ENCODE results near the gene CDCA8. TPM values are rescaled to one million over a fixed set of nuclear protein-coding genes. Genes with fewer than 3 reads are reported as not detected.

CDCA8 gene
- total and polyA plus RNA-seq, 2 donors (not counting 3 experiments of a cell fraction or from before 2014, with no cell fraction given) = 38.5 to 45.7 TPM

DNA sequence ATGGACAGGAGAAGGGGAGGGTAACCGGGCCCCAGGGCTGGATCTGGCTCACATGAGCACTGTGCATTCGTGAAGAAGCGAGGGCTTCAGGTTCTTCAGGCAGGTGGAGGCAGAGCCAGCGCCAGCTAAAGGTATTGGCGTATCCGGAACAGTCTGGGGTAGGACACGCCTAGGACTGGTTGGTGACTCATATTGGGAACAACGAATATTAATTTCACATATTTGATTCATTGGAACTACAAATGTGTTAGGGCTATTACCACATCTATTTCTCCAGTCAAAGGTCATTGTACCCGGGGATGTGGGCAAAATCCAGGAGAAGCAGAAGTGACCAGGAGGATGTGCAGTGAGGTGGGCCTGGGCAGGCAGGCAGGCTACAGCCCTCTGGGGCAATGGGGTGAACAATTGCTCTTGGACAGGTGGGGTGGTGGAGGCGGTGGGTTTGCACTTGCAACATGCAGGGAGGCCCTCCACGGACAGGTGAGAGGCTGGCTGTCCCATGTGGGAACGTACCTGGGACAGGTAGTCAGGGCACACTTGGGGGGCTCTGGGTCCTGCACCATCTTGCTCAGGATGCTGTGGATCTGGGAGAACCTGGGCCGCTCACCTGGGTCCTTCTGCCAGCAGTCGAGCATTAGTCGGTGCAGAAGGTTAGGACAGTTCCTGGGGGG is 26.7 kb downstream of the CDCA8 start:
- Histone ChIP-seq H3K27ac (ENCODE audit: insufficient read depth, low read depth, low read length) (no peak overlapping the region), H3K9ac (replicated peaks; ENCODE audit: extremely low read depth, insufficient read depth, low read length) (no peak overlapping the region), H3K4me3 (replicated peaks in 1 of 3; ENCODE audit: insufficient read depth in 1 of 3, low read depth in 1 of 3, low read length in 3 of 3) (no peak overlapping the region), H3K79me2 (ENCODE audit: control insufficient read depth, insufficient read depth, low read length) (no peaks in the 10 kb centered on the region), H3K4me2 (ENCODE audit: insufficient read depth, low read length) (no peak overlapping the region), H3K9me1 (replicated peaks; ENCODE audit: control insufficient read depth, extremely low read depth, insufficient read depth, low read length) (no peaks in the 10 kb centered on the region), H3K9me3 (replicated peaks; ENCODE audit: control insufficient read depth, insufficient read depth, low read length) (no peaks in the 10 kb centered on the region), H3K36me3 (ENCODE audit: control insufficient read depth in 2 of 2, extremely low read depth in 1 of 2, insufficient read depth in 2 of 2, low read length in 2 of 2) (no peaks in the 10 kb centered on the region), H3K27me3 (ENCODE audit: control insufficient read depth in 2 of 2, insufficient read depth in 2 of 2, low read length in 2 of 2) (no peaks in the 10 kb centered on the region), H3K4me1 (ENCODE audit: control insufficient read depth, extremely low read depth, insufficient read depth, low read length) (no peaks in the 10 kb centered on the region), H2AFZ (ENCODE audit: low read depth, low read length) (no peak overlapping the region), H4K20me1 (replicated peaks; ENCODE audit: control insufficient read depth, extremely low read depth, insufficient read depth, low read length) (no peaks in the 10 kb centered on the region)
- FAIRE-seq (no peak), DNase-seq (ENCODE audit: low read depth, low spot score) (no peak)
- intact Hi-C loops (cut with micrococcal nuclease) (no loop called here), dilution Hi-C loops (cut with MboI; ENCODE audit: extremely low pct_ligation_motif_present, low sequenced_read_pairs) (no loop called here)
- ChIA-PET CTCF (no interaction called here), POLR2A (no interaction called here)
- no TSS peak for BruUV-seq (replicated peaks)
- TF ChIP-seq FOS (IDR thresholded peaks at IDR 0.05; ENCODE audit: borderline replicate concordance, insufficient read depth, low read length) = no peak

DNA sequence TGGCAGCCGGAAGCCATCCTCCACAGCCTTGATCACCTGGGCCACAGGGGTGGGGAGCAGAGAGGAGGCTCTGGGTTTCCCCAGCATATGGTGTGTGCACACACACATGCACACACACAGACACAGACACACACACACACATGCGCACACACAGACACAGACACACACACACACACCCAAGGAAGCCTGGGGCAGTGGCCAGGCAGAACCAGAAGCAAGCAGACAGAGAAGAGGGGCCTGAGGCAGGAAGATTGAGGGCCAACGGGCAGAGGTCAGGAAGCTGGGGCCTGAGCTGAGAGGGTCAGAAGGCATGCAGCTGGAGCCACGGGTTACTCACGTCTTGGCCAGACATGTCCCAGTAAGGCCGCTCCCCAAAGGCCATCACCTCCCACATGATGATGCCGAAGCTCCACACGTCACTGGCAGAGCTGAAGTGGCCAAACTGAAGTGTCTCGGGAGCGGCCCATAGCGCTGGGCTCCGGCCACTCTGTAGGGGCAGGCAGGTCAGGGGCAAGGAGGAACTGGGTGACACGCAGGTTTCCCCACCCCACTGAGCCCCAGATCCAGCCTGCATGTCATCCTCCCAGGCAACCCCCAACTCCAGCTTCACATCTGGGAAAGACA is 27.4 kb downstream of the CDCA8 start:
- Histone ChIP-seq H3K27me3 (ENCODE audit: control insufficient read depth in 2 of 2, insufficient read depth in 2 of 2, low read length in 2 of 2) (no peaks in the 10 kb centered on the region), H3K9ac (replicated peaks; ENCODE audit: extremely low read depth, insufficient read depth, low read length) (no peak overlapping the region), H4K20me1 (replicated peaks; ENCODE audit: control insufficient read depth, extremely low read depth, insufficient read depth, low read length) (no peaks in the 10 kb centered on the region), H3K9me1 (replicated peaks; ENCODE audit: control insufficient read depth, extremely low read depth, insufficient read depth, low read length) (no peaks in the 10 kb centered on the region), H3K4me2 (ENCODE audit: insufficient read depth, low read length) (no peak overlapping the region), H3K79me2 (ENCODE audit: control insufficient read depth, insufficient read depth, low read length) (no peaks in the 10 kb centered on the region), H3K9me3 (replicated peaks; ENCODE audit: control insufficient read depth, insufficient read depth, low read length) (no peaks in the 10 kb centered on the region), H3K27ac (ENCODE audit: insufficient read depth, low read depth, low read length) (no peak overlapping the region), H3K4me1 (ENCODE audit: control insufficient read depth, extremely low read depth, insufficient read depth, low read length) (no peaks in the 10 kb centered on the region), H3K4me3 (replicated peaks in 1 of 3; ENCODE audit: insufficient read depth in 1 of 3, low read depth in 1 of 3, low read length in 3 of 3) (no peak overlapping the region), H2AFZ (ENCODE audit: low read depth, low read length) (no peak overlapping the region), H3K36me3 (ENCODE audit: control insufficient read depth in 2 of 2, extremely low read depth in 1 of 2, insufficient read depth in 2 of 2, low read length in 2 of 2) (no peaks in the 10 kb centered on the region)
- TF ChIP-seq POLR2AphosphoS5 (IDR thresholded peaks at IDR 0.05; ENCODE audit: insufficient read depth, low read depth, low read length) = no peak
- TF ChIP-seq POLR2A (IDR thresholded peaks at IDR 0.05; ENCODE audit: low read depth, low read length) = no peak
- TF ChIP-seq JUN (IDR thresholded peaks at IDR 0.05; ENCODE audit: borderline replicate concordance, insufficient read depth, insufficient read length, low read depth) = no peak
- TF ChIP-seq, protein P1, sequence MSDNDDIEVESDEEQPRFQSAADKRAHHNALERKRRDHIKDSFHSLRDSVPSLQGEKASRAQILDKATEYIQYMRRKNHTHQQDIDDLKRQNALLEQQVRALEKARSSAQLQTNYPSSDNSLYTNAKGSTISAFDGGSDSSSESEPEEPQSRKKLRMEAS (IDR thresholded peaks at IDR 0.05; ENCODE audit: insufficient read depth, insufficient read length) = no peak
- TF ChIP-seq, protein P2, sequence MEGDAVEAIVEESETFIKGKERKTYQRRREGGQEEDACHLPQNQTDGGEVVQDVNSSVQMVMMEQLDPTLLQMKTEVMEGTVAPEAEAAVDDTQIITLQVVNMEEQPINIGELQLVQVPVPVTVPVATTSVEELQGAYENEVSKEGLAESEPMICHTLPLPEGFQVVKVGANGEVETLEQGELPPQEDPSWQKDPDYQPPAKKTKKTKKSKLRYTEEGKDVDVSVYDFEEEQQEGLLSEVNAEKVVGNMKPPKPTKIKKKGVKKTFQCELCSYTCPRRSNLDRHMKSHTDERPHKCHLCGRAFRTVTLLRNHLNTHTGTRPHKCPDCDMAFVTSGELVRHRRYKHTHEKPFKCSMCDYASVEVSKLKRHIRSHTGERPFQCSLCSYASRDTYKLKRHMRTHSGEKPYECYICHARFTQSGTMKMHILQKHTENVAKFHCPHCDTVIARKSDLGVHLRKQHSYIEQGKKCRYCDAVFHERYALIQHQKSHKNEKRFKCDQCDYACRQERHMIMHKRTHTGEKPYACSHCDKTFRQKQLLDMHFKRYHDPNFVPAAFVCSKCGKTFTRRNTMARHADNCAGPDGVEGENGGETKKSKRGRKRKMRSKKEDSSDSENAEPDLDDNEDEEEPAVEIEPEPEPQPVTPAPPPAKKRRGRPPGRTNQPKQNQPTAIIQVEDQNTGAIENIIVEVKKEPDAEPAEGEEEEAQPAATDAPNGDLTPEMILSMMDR (IDR thresholded peaks at IDR 0.05; ENCODE audit: extremely low read depth in 1 of 2, insufficient read depth in 1 of 2, low read depth in 1 of 2, low read length in 2 of 2) = no peak
- TF ChIP-seq EZH2 (IDR thresholded peaks at IDR 0.05; ENCODE audit: borderline replicate concordance, low read depth, low read length, severe bottlenecking) = no peak
- TF ChIP-seq FOS (IDR thresholded peaks at IDR 0.05; ENCODE audit: borderline replicate concordance, insufficient read depth, low read length) = no peak
- TF ChIP-seq GATA2 (IDR thresholded peaks at IDR 0.05; ENCODE audit: insufficient read depth, insufficient read length, low read depth, low read length) = no peak
- intact Hi-C loops (cut with micrococcal nuclease) (no loop called here), dilution Hi-C loops (cut with MboI; ENCODE audit: extremely low pct_ligation_motif_present, low sequenced_read_pairs) (no loop called here)
- FAIRE-seq (no peak), DNase-seq (ENCODE audit: low read depth, low spot score) (no peak)
- ChIA-PET CTCF (no interaction called here), POLR2A (no interaction called here)
- BruUV-seq (replicated peaks) = no TSS peak

Measured in endothelial cell of umbilical vein (primary cell).